ENCODE data around the gene TMEM176A.
"Not testable (repeated sequence)": the region's sequence is repeated elsewhere in the genome, so short reads cannot be mapped to it uniquely, and the experiment has no call there.

Gene TMEM176A

GRCh38 chr7:150755473-150756099 lies 45.0 kb upstream of the TMEM176A start:
- H3K27me3 Mint-ChIP-seq (ENCODE audit: low read depth): no peaks in the 10 kb centered on the region
- TF ChIP-seq, protein P1, sequence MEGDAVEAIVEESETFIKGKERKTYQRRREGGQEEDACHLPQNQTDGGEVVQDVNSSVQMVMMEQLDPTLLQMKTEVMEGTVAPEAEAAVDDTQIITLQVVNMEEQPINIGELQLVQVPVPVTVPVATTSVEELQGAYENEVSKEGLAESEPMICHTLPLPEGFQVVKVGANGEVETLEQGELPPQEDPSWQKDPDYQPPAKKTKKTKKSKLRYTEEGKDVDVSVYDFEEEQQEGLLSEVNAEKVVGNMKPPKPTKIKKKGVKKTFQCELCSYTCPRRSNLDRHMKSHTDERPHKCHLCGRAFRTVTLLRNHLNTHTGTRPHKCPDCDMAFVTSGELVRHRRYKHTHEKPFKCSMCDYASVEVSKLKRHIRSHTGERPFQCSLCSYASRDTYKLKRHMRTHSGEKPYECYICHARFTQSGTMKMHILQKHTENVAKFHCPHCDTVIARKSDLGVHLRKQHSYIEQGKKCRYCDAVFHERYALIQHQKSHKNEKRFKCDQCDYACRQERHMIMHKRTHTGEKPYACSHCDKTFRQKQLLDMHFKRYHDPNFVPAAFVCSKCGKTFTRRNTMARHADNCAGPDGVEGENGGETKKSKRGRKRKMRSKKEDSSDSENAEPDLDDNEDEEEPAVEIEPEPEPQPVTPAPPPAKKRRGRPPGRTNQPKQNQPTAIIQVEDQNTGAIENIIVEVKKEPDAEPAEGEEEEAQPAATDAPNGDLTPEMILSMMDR (IDR thresholded peaks at IDR 0.05; ENCODE audit: unreplicated experiment in 3 of 3): no peak
- H3K4me1 Mint-ChIP-seq: no peaks in the 10 kb centered on the region
- H3K27ac Mint-ChIP-seq: no peak overlapping the region
- no peaks in the 10 kb centered on the region for H3K36me3 Mint-ChIP-seq (ENCODE audit: low read depth)
- H3K9me3 Mint-ChIP-seq: peaks cover 3% of the 10 kb centered on the region
- no peak overlapping the region for H3K4me3 Mint-ChIP-seq

GRCh38 chr7:150756166-150756565 lies 44.4 kb upstream of the TMEM176A start:
- H3K4me3 Mint-ChIP-seq: no peak overlapping the region
- no peak overlapping the region for H3K27ac Mint-ChIP-seq
- no peaks in the 10 kb centered on the region for H3K4me1 Mint-ChIP-seq
- H3K9me3 Mint-ChIP-seq: peaks cover 3% of the 10 kb centered on the region
- H3K36me3 Mint-ChIP-seq (ENCODE audit: low read depth): no peaks in the 10 kb centered on the region
- H3K27me3 Mint-ChIP-seq (ENCODE audit: low read depth): no peaks in the 10 kb centered on the region
- TF ChIP-seq, protein P1 (IDR thresholded peaks at IDR 0.05; ENCODE audit: unreplicated experiment in 3 of 3): no peak

GRCh38 chr7:150756858-150757257 lies 43.7 kb upstream of the TMEM176A start:
- H3K4me3 Mint-ChIP-seq: no peak overlapping the region
- H3K27ac Mint-ChIP-seq: no peak overlapping the region
- H3K36me3 Mint-ChIP-seq (ENCODE audit: low read depth): no peaks in the 10 kb centered on the region
- H3K4me1 Mint-ChIP-seq: no peaks in the 10 kb centered on the region
- no peaks in the 10 kb centered on the region for H3K27me3 Mint-ChIP-seq (ENCODE audit: low read depth)
- H3K9me3 Mint-ChIP-seq: peaks cover 8% of the 10 kb centered on the region
- TF ChIP-seq, protein P1 (IDR thresholded peaks at IDR 0.05; ENCODE audit: unreplicated experiment in 3 of 3): peak; percentile 40 to 55 (median 41)

DNA sequence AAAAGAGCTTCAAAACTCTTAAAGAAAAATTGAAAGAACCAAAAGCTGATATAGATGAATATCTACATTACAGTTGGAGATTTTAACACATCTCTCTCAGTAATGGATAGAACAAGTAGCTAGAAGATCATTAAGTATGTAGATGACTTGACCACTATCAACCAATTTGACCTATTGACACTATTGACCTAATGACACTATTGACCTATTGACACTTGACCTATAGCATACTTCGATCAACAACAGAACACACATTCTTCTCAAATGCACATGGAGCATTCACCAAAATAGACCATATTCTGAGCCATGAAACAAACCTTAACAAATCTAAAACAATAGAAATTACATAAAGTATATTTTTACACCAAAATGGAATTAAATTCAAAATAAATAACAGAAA lies 41.1 kb upstream of the TMEM176A start:
- no peaks in the 10 kb centered on the region for H3K36me3 Mint-ChIP-seq (ENCODE audit: low read depth)
- H3K27ac Mint-ChIP-seq: no peak overlapping the region
- H3K4me3 Mint-ChIP-seq: no peak overlapping the region
- H3K4me1 Mint-ChIP-seq: no peaks in the 10 kb centered on the region
- TF ChIP-seq, protein P1 (IDR thresholded peaks at IDR 0.05; ENCODE audit: unreplicated experiment in 3 of 3): no peak
- H3K9me3 Mint-ChIP-seq: peaks cover 8% of the 10 kb centered on the region
- no peaks in the 10 kb centered on the region for H3K27me3 Mint-ChIP-seq (ENCODE audit: low read depth)

DNA sequence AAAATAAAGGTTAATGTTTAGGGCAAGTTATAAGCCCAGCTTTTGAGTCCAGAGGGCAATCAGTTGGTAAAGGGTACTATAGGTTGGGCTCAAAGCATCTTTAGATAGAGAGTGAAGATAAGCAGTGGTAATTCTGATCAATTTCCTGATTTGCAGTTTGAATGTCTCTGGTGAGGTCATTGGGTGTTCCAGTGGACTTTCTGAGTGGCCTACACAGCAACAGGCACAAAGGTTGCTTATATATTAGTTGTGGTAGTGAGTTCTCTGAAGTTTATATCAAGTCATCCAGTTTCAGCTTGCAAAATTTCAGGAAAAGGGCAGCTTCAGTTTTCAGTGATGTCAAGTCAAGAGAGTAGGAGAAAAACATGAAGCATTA lies 34.2 kb upstream of the TMEM176A start:
- H3K27me3 Mint-ChIP-seq (ENCODE audit: low read depth): peaks cover 4% of the 10 kb centered on the region
- no peaks in the 10 kb centered on the region for H3K4me1 Mint-ChIP-seq
- no peaks in the 10 kb centered on the region for H3K36me3 Mint-ChIP-seq (ENCODE audit: low read depth)
- H3K9me3 Mint-ChIP-seq: peaks cover 4% of the 10 kb centered on the region
- no peak overlapping the region for H3K27ac Mint-ChIP-seq
- H3K4me3 Mint-ChIP-seq: no peak overlapping the region
- TF ChIP-seq, protein P1 (IDR thresholded peaks at IDR 0.05; ENCODE audit: unreplicated experiment in 3 of 3): no peak

DNA sequence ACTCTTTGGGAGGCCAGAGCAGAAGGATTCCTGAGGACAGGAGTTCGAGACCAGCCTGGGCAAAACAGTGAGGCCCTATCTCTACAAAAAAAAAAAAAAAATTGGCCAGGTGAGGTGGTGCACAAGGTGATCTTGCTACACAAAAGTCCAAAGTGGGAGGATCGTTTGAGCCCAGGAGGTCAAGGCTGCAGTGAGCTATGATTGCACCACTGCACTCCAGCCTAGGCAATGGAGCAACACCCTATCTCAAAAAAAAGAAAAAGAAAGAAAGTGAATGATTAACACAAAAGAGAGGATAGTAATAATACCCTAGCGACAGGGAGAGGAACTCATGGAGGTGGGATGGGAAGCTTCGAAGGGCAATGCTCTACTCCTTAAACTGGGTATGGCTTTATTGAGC lies 30.8 kb upstream of the TMEM176A start:
- Mint-ChIP-seq H3K27ac (no peak overlapping the region), H3K4me1 (no peaks in the 10 kb centered on the region), H3K27me3 (ENCODE audit: low read depth) (peaks cover 11% of the 10 kb centered on the region), H3K9me3 (peaks cover 15% of the 10 kb centered on the region), H3K4me3 (no peak overlapping the region), H3K36me3 (ENCODE audit: low read depth) (no peaks in the 10 kb centered on the region)
- TF ChIP-seq, protein P1 (IDR thresholded peaks at IDR 0.05; ENCODE audit: unreplicated experiment in 3 of 3): no peak

DNA sequence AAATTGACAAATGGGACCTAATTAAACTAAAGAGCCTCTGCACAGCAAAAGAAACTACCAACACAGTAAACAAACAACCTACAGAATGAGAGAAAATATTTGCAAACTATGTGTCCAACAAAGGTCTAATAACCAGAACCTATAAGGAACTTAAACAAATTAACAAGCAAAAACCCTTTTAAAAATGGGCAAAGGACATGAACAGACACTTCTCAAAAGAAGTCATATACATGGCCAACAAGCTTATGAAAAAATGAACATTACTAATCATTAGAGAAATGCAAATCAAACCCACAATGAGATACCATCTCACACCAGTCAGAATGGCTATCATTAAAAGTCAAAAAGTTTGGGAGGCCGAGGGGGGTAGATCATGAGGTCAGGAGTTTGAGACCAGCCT lies 26.4 kb upstream of the TMEM176A start:
- not testable (repeated sequence) for H3K4me1 Mint-ChIP-seq
- H3K9me3 Mint-ChIP-seq: peaks cover 15% of the 10 kb centered on the region

More for the DNA sequence above, 26.4 kb upstream of the TMEM176A start:
- not testable (repeated sequence) for H3K27ac Mint-ChIP-seq; H3K4me3 Mint-ChIP-seq; H3K36me3 Mint-ChIP-seq (ENCODE audit: low read depth)
- peaks cover 16% of the 10 kb centered on the region for H3K27me3 Mint-ChIP-seq (ENCODE audit: low read depth)

Measured in nephron (organoid).